ENCODE measurements around the gene PDZD2. TPM values are rescaled to one million over a fixed set of nuclear protein-coding genes. Genes with fewer than 3 reads are reported as not detected.

Gene PDZD2
- total RNA-seq, 1 experiment from 2014 or later = 0.37 TPM

DNA sequence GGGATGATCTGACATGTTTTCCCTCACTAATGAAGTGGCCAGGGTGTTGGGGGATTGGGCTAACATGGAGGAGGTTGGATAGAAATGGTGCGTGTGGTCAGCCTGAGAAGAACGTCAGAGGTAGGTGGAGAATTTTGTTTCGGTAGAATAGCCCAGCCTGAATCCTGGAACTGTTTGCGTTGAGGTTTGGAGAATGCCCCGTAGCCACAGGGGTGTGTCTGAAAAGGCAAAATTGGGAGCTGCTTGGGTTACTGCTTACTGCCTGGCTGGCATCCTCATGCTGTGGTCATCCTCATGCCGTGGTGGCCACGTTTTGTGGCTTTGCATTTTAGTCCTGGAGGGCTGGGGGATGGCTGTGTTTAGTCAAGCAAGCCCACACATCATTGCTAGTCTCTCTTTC, 298.3 kb downstream of the PDZD2 start:
- TF ChIP-seq SIN3A (IDR thresholded peaks at IDR 0.05; ENCODE audit: low read depth) = no peak
- TF ChIP-seq JUND (IDR thresholded peaks at IDR 0.05) = no peak
- no peak for TF ChIP-seq ZFX (IDR thresholded peaks at IDR 0.05)
- no peak for TF ChIP-seq EGR1 (IDR thresholded peaks at IDR 0.05; ENCODE audit: low read depth)
- TF ChIP-seq, protein P1, sequence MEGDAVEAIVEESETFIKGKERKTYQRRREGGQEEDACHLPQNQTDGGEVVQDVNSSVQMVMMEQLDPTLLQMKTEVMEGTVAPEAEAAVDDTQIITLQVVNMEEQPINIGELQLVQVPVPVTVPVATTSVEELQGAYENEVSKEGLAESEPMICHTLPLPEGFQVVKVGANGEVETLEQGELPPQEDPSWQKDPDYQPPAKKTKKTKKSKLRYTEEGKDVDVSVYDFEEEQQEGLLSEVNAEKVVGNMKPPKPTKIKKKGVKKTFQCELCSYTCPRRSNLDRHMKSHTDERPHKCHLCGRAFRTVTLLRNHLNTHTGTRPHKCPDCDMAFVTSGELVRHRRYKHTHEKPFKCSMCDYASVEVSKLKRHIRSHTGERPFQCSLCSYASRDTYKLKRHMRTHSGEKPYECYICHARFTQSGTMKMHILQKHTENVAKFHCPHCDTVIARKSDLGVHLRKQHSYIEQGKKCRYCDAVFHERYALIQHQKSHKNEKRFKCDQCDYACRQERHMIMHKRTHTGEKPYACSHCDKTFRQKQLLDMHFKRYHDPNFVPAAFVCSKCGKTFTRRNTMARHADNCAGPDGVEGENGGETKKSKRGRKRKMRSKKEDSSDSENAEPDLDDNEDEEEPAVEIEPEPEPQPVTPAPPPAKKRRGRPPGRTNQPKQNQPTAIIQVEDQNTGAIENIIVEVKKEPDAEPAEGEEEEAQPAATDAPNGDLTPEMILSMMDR (IDR thresholded peaks at IDR 0.05 in 2 of 3, conservative IDR thresholded peaks at IDR 0.05 in 1 of 3; ENCODE audit: borderline replicate concordance in 1 of 3, insufficient read depth in 1 of 3, low read depth in 2 of 3, low read length in 2 of 3) = no peak
- TF ChIP-seq ZNF274 (IDR thresholded peaks at IDR 0.05; ENCODE audit: low read depth, low read length) = no peak
- no peak for TF ChIP-seq FOSL1 (IDR thresholded peaks at IDR 0.05; ENCODE audit: low read depth)
- TF ChIP-seq MAX (IDR thresholded peaks at IDR 0.05) = no peak
- no peak for TF ChIP-seq SP1 (IDR thresholded peaks at IDR 0.05; ENCODE audit: low read depth)
- TF ChIP-seq POLR2AphosphoS5 (IDR thresholded peaks at IDR 0.05; ENCODE audit: low read depth, low read length) = no peak
- no peak for TF ChIP-seq CEBPB (IDR thresholded peaks at IDR 0.05; ENCODE audit: low read depth)
- TF ChIP-seq POLR2A (IDR thresholded peaks at IDR 0.05; ENCODE audit: borderline replicate concordance, extremely low read depth, insufficient read depth, insufficient read length) = no peak
- no peak for TF ChIP-seq EZH2phosphoT487 (IDR thresholded peaks at IDR 0.05; ENCODE audit: borderline replicate concordance)
- ATAC-seq = no peak
- CTCF ChIA-PET = interaction anchor here (1.0 kb wide), 1 partner anchor 8 kb away, joined by 3 read pairs; no protein-coding TSS in a partner anchor

More for the DNA sequence above, 298.3 kb downstream of the PDZD2 start:
- no peaks in the 10 kb centered on the region for H3K79me2 ChIP-seq (ENCODE audit: insufficient read depth, low read length)
- DNase-seq (ENCODE audit: low read depth, low spot score) = no peak
- H3K4me1 ChIP-seq (ENCODE audit: control insufficient read depth in 1 of 2, insufficient read depth in 2 of 2, low read length in 2 of 2) = no peaks in the 10 kb centered on the region
- H3K4me2 ChIP-seq (ENCODE audit: low read length) = no peak overlapping the region
- no peaks in the 10 kb centered on the region for H4K20me1 ChIP-seq (ENCODE audit: insufficient read depth)
- ChIA-PET RAD21 (ENCODE audit: low non-redundant PET in 1 of 2, low total read pairs in 2 of 2, uncharacterized antibody in 2 of 2, unreplicated experiment in 2 of 2) (no interaction called here), POLR2A (no interaction called here)
- H3K4me3 ChIP-seq (replicated peaks in 1 of 2; ENCODE audit: low read depth in 1 of 2, low read length in 2 of 2) = no peak overlapping the region
- H3K27me3 ChIP-seq (ENCODE audit: insufficient read depth, low read length) = no peaks in the 10 kb centered on the region
- no peak overlapping the region for H3K27ac ChIP-seq (ENCODE audit: low read depth, low read length)
- H2AFZ ChIP-seq (ENCODE audit: low read depth, low read length, poor library complexity, severe bottlenecking) = no peak overlapping the region
- H3K9ac ChIP-seq (ENCODE audit: low read length) = no peak overlapping the region
- H3K9me2 ChIP-seq (ENCODE audit: insufficient read depth) = no peaks in the 10 kb centered on the region
- intact Hi-C loops (cut with micrococcal nuclease) = no loop called here
- BruUV-seq (replicated peaks) = no TSS peak
- H3K9me3 ChIP-seq (ENCODE audit: control insufficient read depth in 1 of 2, insufficient read depth in 1 of 2, low read depth in 1 of 2, low read length in 2 of 2) = no peaks in the 10 kb centered on the region
- no peaks in the 10 kb centered on the region for H3K36me3 ChIP-seq (ENCODE audit: control insufficient read depth in 1 of 2, insufficient read depth in 2 of 2, low read length in 2 of 2)
